GM18517 (cell line): ENCODE data around the gene HOMER2.

ENCODE experiments used
- ATAC-seq: cut with Tn5 transposase; IDR thresholded peaks from one replicate; pipeline ENCODE4 v1.9.1; 2021; ENCODE audit warnings: mild to moderate bottlenecking, moderate library complexity; ENCODE audit not compliant: unreplicated experiment

The HOMER2 gene

GRCh38 chr15:82933576-82933975, 18.9 kb downstream of the HOMER2 start:
- ATAC-seq = no peak

- no peak for ATAC-seq
Measured at GRCh38 chr15:82931221-82931620, 21.3 kb downstream of the HOMER2 start.

- no peak for ATAC-seq
Measured at GRCh38 chr15:82930461-82930860, 22.1 kb downstream of the HOMER2 start.

- ATAC-seq = no peak
Measured at GRCh38 chr15:82928711-82929110, 23.8 kb downstream of the HOMER2 start.

- ATAC-seq = no peak
Measured at GRCh38 chr15:82923744-82924143, 28.8 kb downstream of the HOMER2 start.

- ATAC-seq = no peak
Measured at GRCh38 chr15:82922737-82923136, 29.8 kb downstream of the HOMER2 start.

GRCh38 chr15:82921939-82922338, 30.6 kb downstream of the HOMER2 start:
- no peak for ATAC-seq

- no peak for ATAC-seq
Measured at GRCh38 chr15:82921242-82921641, 31.3 kb downstream of the HOMER2 start.

GRCh38 chr15:82919231-82919886, 33.2 kb downstream of the HOMER2 start:
- no peak for ATAC-seq

- ATAC-seq = no peak
Measured at GRCh38 chr15:82918607-82919230, 33.8 kb downstream of the HOMER2 start.

- no peak for ATAC-seq
Measured at GRCh38 chr15:82918162-82918561, 34.4 kb downstream of the HOMER2 start.

GRCh38 chr15:82917249-82917648, 35.3 kb downstream of the HOMER2 start:
- no peak for ATAC-seq

GRCh38 chr15:82916161-82916952, 36.2 kb downstream of the HOMER2 start:
- no peak for ATAC-seq

GRCh38 chr15:82914396-82914795, 38.1 kb downstream of the HOMER2 start:
- no peak for ATAC-seq

GRCh38 chr15:82911458-82911857, 41.1 kb downstream of the HOMER2 start:
- no peak for ATAC-seq

GRCh38 chr15:82910721-82911120, 41.8 kb downstream of the HOMER2 start:
- no peak for ATAC-seq

- no peak for ATAC-seq
Measured at GRCh38 chr15:82909080-82909815, 43.3 kb downstream of the HOMER2 start.

GRCh38 chr15:82907350-82907749, 45.2 kb downstream of the HOMER2 start:
- no peak for ATAC-seq

- ATAC-seq = no peak
Measured at GRCh38 chr15:82904574-82904973, 47.9 kb downstream of the HOMER2 start.

- no peak for ATAC-seq
Measured at GRCh38 chr15:82903511-82903910, 49.0 kb downstream of the HOMER2 start.

GRCh38 chr15:82901114-82901805, 51.3 kb downstream of the HOMER2 start:
- no peak for ATAC-seq
